Thymus (tissue), 11 donors: ENCODE measurements around the gene CTNNAL1. TPM values are rescaled to one million over a fixed set of nuclear protein-coding genes. Genes with fewer than 3 reads are reported as not detected.
"Not testable (repeated sequence)": the region's sequence is repeated elsewhere in the genome, so short reads cannot be mapped to it uniquely, and the experiment has no call there.

Experiments
- DNase-seq, 9 donors: peaks; one replicate each; pipeline ENCODE4 v3.0.0-alpha.2; 2013; ENCODE audit warnings: low spot score in 9 of 9, low read depth in 6 of 9, missing footprints in 1 of 9
- H3K27ac ChIP-seq, 2 donors: one replicate each; pipeline ENCODE4 v1.5.1; 2013; ENCODE audit warnings: control low read depth in 1 of 2, low read depth in 1 of 2, low read length in 1 of 2, mild to moderate bottlenecking in 1 of 2, moderate library complexity in 1 of 2
- H3K27me3 ChIP-seq, 2 donors: one replicate each; pipeline ENCODE4 v1.5.1; 2013; ENCODE audit warnings: low read length in 1 of 2; ENCODE audit not compliant: control insufficient read depth in 2 of 2, insufficient read depth in 1 of 2
- H3K36me3 ChIP-seq, 2 donors: one replicate each; pipeline ENCODE4 v1.5.1; 2013; ENCODE audit warnings: low read length in 1 of 2, mild to moderate bottlenecking in 1 of 2, moderate library complexity in 1 of 2; ENCODE audit not compliant: control insufficient read depth in 2 of 2, insufficient read depth in 2 of 2
- H3K4me1 ChIP-seq, 2 donors: one replicate each; pipeline ENCODE4 v1.5.1; 2013; ENCODE audit warnings: low read length in 2 of 2; ENCODE audit not compliant: control insufficient read depth in 2 of 2, insufficient read depth in 2 of 2
- H3K4me3 ChIP-seq, 2 donors: one replicate each; pipeline ENCODE4 v1.5.1; 2013; ENCODE audit warnings: low read length in 2 of 2, control low read depth in 1 of 2, mild to moderate bottlenecking in 1 of 2
- H3K9me3 ChIP-seq, 2 donors: one replicate each; pipeline ENCODE4 v1.5.1; 2013; ENCODE audit warnings: low read length in 1 of 2, mild to moderate bottlenecking in 1 of 2; ENCODE audit not compliant: control insufficient read depth in 2 of 2, insufficient read depth in 1 of 2
- WGBS: extraction: QIAGEN DNeasy Blood & Tissue Kit; methylation state at CpG from one replicate; pipeline ENCODE4 v1.1.7; 2013; 5-methylcytosine and 5-hydroxymethylcytosine counted together
- polyA plus RNA-seq: library from polyadenylated mRNA; stranded (reverse); fragments of 200-250 nt; gene quantifications from one replicate; pipeline ENCODE4 v1.2.3, GENCODE V29; 2013
- total RNA-seq: library from RNA; stranded (reverse); fragments of 120-200 nt; gene quantifications from one replicate; pipeline ENCODE4 v1.2.4, GENCODE V29; 2013
- donor health status: healthy.

CTNNAL1 gene
- total and polyA plus RNA-seq, 2 donors: 26.1 to 32.2 TPM

DNA sequence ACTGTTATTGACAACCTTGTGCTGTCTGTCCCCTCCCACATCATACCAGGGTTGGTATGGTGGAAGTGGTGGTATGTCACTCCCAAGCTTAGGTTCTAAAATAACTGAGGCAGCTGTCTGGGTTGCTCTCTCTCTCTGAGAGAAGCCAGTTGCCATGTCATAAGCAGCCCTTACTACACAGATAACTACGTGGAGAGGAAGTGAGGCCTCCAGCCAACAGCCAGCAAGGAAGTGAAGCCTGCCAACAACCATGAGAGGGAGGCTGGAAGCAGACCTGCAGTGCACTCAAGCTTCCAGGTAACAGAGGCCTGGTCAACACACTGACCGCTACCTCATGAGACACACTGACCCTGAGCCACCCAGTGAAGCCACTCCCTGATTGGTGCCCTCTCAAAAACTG, 18.6 kb downstream of the CTNNAL1 start:
- Histone ChIP-seq H3K4me1 (peaks cover 0 to 5% of the 10 kb centered on the region in 2 donors), H3K4me3 (no peak overlapping the region), H3K9me3 (no peaks in the 10 kb centered on the region), H3K36me3 (no peaks in the 10 kb centered on the region), H3K27ac (peak overlapping the region in 1 of 2 donors; percentile 19), H3K27me3 (no peaks in the 10 kb centered on the region)
- peak in 2 of 9 donors; percentile 17 to 45 for DNase-seq
- 59% methylated on average over 2 of the region's 2 CpGs for WGBS

DNA sequence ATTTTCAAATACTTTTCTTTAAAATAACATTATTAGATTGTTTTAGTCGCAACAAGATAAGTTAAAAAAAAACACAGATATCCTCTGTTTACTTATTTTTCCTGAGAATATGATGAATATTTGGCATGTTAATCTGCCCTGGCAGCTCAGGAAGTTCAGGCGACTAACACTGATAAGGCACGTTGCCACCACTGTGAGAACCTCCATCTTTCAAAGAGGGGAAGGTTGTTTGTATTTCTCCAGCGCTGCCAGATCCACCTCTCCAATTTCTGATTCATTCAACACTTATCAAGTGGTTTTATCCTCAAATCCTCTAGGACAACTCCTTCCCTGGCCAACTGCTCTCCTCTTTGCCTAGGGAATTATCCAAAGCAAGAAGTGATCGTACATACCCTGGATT, 21.8 kb downstream of the CTNNAL1 start:
- Histone ChIP-seq H3K4me3 (no peak overlapping the region), H3K9me3 (no peaks in the 10 kb centered on the region), H3K27ac (no peak overlapping the region), H3K36me3 (no peaks in the 10 kb centered on the region), H3K27me3 (no peaks in the 10 kb centered on the region), H3K4me1 (peaks cover 0 to 5% of the 10 kb centered on the region in 2 donors)
- DNase-seq: no peak
- 92% methylated on average over 5 of the region's 5 CpGs for WGBS

DNA sequence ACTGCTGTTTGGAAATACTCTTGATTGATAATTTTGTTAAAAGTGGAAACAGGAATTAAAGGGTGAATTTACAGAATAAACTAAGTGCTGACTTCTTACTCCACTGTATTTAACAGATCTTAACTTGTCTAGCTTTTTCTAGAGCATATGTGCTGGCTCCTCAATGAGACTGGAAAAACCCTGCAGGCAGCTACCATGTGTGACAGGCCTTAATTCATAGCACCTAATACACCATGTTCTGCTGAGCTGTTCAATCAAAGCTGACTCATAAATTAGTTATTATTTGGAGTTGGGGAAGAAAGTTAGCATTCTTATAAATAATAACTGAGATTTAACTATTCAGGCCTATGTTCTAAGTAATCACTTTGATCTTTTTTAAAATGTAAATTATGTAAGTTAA, 29.4 kb downstream of the CTNNAL1 start:
- Histone ChIP-seq H3K4me3 (no peak overlapping the region), H3K27me3 (no peaks in the 10 kb centered on the region), H3K4me1 (no peaks in the 10 kb centered on the region), H3K27ac (no peak overlapping the region), H3K9me3 (no peaks in the 10 kb centered on the region), H3K36me3 (peaks cover 0 to 4% of the 10 kb centered on the region in 2 donors)
- no peak for DNase-seq

DNA sequence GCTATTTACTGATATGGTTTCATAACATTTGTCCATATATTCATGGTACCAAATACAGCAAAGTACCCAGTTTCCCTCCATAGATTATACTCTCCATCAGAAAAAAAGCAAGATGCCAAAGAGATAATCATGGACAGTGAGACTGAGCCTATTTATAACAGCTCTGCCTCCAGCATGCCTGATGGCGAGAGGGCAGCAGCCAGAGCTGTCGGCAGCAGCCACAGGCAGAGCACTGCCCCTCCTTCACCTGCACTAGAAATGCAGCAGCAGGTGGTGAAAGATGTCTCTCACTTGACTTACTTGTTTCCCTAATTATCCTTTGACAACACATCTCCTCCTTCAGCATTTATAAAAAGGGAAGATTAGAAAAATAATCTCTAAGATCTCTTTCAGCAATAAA, 32.4 kb downstream of the CTNNAL1 start:
- Histone ChIP-seq H3K27me3 (no peaks in the 10 kb centered on the region), H3K4me3 (no peak overlapping the region), H3K9me3 (no peaks in the 10 kb centered on the region), H3K27ac (no peak overlapping the region), H3K4me1 (no peaks in the 10 kb centered on the region), H3K36me3 (peaks cover 0 to 4% of the 10 kb centered on the region in 2 donors)
- DNase-seq: no peak
- 100% methylated on average over 2 of the region's 2 CpGs for WGBS

DNA sequence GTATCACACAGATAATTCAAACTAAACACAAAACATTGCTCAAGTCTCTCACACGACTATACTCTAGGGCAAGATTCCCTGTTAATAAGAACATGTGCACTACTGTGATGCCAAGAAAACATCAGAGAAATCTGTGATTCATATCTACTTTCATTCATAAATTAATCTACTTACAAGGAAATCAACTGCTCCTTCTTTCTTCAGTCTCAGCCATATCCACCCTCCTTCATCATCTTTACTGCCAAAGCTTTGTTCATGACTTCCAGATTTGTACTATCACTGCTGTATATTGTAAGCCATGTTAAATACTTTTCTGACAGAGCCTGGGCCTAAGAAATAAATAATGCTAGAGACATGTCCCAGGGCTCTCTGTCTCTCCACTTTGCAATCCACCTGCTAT, 35.1 kb downstream of the CTNNAL1 start:
- no peaks in the 10 kb centered on the region for H3K9me3 ChIP-seq
- H3K27ac ChIP-seq: no peak overlapping the region
- H3K4me1 ChIP-seq: no peaks in the 10 kb centered on the region
- H3K36me3 ChIP-seq: peaks cover 0 to 4% of the 10 kb centered on the region in 2 donors
- no peak overlapping the region for H3K4me3 ChIP-seq
- H3K27me3 ChIP-seq: no peaks in the 10 kb centered on the region
- WGBS: 92% methylated on average over 1 of the region's 1 CpG
- DNase-seq: no peak

DNA sequence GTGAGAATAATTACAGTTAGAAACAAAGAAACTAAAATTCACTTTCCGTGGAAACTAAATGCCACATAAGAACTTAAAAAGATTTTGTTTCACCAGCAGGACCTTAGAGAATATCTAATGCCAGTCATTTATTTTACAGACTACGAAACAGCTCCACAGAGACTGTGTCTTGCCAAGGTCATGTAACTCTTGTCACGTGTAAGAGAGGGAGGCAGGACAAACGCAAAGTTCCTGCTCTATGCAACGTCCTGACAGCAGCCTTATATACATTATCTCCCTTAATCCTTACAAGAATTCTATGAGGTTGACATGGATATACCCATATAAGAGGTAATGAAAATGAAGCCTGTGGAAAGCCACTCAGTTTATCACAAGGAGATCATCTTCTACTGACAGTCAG, 39.4 kb downstream of the CTNNAL1 start:
- DNase-seq: no peak
- 92% methylated on average over 5 of the region's 5 CpGs for WGBS
- H3K4me1 ChIP-seq: no peaks in the 10 kb centered on the region
- H3K27me3 ChIP-seq: no peaks in the 10 kb centered on the region
- no peaks in the 10 kb centered on the region for H3K9me3 ChIP-seq
- no peaks in the 10 kb centered on the region for H3K36me3 ChIP-seq
- H3K27ac ChIP-seq: no peak overlapping the region
- no peak overlapping the region for H3K4me3 ChIP-seq

DNA sequence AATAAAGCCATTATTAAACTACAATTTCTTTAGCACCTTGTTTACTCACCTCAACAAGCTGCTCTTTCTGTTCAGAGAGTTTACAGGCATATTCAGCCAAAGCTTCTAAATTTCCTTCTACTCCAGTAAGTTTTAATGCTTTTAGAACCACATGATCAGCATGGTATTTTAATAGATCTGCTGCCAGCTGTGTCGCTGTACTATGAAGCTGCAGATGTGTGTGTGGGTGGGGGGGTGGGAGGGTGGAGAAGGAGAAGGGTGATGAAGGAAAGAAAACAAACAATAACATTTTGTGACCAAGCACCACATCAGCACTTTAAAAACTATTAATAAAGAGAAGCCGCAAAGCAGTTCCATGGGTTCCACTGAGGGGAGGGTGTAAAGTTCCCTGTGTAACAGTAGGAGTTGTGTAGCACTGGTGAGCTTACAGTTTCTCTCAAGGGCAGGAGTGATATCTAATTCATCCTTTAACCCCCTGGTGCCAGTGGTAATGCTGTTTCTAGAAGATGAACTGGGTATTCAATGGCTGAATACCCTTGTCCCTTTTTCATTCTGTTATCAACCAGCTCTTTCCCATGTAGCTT, 40.6 kb downstream of the CTNNAL1 start:
- H3K27me3 ChIP-seq: no peaks in the 10 kb centered on the region
- no peaks in the 10 kb centered on the region for H3K4me1 ChIP-seq
- 92% methylated on average over 2 of the region's 2 CpGs for WGBS
- no peak for DNase-seq
- no peaks in the 10 kb centered on the region for H3K9me3 ChIP-seq
- no peaks in the 10 kb centered on the region for H3K36me3 ChIP-seq
- no peak overlapping the region for H3K4me3 ChIP-seq
- no peak overlapping the region for H3K27ac ChIP-seq

DNA sequence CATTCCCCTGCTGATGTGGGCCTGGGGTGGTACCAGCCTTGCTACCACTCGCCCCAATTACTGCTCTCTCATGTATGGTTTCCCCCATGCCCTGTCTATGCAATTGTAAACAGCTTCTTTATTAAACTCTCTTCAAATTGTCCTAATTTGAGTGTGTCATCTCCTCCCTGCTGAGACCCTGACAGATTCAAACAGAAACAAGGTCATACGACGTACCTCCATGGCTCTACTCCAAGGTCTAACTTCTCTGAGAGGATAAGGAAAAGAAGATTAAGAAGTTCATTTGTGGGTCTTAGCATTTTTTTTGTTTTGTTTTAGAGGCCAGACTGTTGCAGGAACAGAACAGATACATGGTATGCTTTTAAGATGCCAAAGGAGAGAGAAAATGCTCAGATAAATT, 41.1 kb downstream of the CTNNAL1 start:
- Histone ChIP-seq H3K27ac (no peak overlapping the region), H3K4me1 (no peaks in the 10 kb centered on the region)
- WGBS: 95% methylated on average over 3 of the region's 3 CpGs

DNA sequence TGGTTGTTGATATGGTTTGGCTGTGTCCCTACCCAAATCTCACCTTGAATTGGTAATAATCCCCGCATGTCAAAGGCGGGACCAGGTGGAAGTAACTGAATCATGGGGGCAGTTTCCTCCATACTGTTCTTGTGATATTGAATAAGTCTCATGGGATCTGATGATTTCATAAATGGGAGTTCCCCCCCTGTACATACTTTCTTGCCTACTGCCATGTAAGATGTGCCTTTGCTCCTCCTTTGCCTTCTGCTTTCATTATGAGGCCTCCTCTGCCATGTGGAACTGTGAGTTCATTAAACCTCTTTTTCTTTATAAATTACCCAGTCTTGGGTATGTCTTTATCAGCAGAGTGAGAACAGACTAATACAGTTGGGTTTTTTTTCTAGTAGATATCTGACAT, 41.9 kb downstream of the CTNNAL1 start:
- not testable (repeated sequence) for H3K27ac ChIP-seq, DNase-seq, H3K9me3 ChIP-seq, H3K4me1 ChIP-seq, H3K36me3 ChIP-seq, H3K4me3 ChIP-seq, H3K27me3 ChIP-seq
- WGBS: 98% methylated on average over 2 of the region's 2 CpGs

More for the DNA sequence above, 41.1 kb downstream of the CTNNAL1 start:
- Histone ChIP-seq H3K9me3 (no peaks in the 10 kb centered on the region), H3K27me3 (no peaks in the 10 kb centered on the region), H3K4me3 (no peak overlapping the region), H3K36me3 (no peaks in the 10 kb centered on the region)
- DNase-seq: no peak

DNA sequence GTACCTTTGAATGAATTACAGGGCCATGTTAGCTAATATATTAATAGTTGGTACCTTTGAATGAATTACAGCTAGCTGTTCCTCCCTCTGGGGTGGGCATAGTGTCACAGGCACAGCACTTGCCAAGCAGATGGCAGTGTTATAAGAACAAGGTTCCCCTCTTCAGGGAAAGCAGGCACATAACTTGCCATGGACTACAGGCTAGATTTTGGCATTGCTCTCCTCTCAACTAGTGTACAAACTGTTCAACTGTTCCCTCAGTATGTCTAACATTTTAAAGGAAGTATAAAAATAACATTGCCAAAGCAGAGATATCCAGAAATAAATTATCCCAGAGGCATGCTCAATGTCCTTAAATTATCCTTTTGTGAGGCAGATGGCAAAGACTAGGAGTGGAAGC, 45.4 kb downstream of the CTNNAL1 start:
- Histone ChIP-seq H3K4me3 (no peak overlapping the region), H3K27ac (no peak overlapping the region), H3K4me1 (no peaks in the 10 kb centered on the region), H3K9me3 (no peaks in the 10 kb centered on the region), H3K27me3 (no peaks in the 10 kb centered on the region), H3K36me3 (no peaks in the 10 kb centered on the region)
- DNase-seq: no peak
